Body of pancreas (tissue), 4 donors: ENCODE data around the gene LRIT3. TPM values are rescaled to one million over a fixed set of nuclear protein-coding genes. Genes with fewer than 3 reads are reported as not detected.

Source experiments
- ATAC-seq: fragments of 150-250 bp; one replicate; pipeline ENCODE4 v1.9.1; 2016
- DNase-seq, 4 donors: peaks; one replicate each; pipeline ENCODE4 v3.0.0-alpha.2; 2019
- H3K27ac ChIP-seq, 4 donors: fragments of 200-600 bp; sonication (generic); 1 replicate in 3 of 4; 2 replicates in 1 of 4; pipeline versions ENCODE4 v1.5.1 to v1.6.1; 2016 to 2019; ENCODE audit warnings: mild to moderate bottlenecking in 1 of 4, mixed read lengths in 1 of 4, moderate library complexity in 1 of 4
- H3K27me3 ChIP-seq, 2 donors: fragments of 200-600 bp; sonication (generic); one replicate each; pipeline ENCODE4 v1.6.0; 2016; ENCODE audit warnings: mild to moderate bottlenecking in 1 of 2
- H3K36me3 ChIP-seq, 2 donors: fragments of 200-600 bp; sonication (generic); replicated peaks in 1 of 2; 2 replicates each; pipeline ENCODE4 v1.5.1; 2016; ENCODE audit warnings: low read depth in 2 of 2; ENCODE audit not compliant: insufficient read depth in 1 of 2
- H3K4me1 ChIP-seq: fragments of 200-600 bp; sonication (generic); one replicate; pipeline ENCODE4 v1.6.0; 2016
- H3K4me3 ChIP-seq, 2 donors: fragments of 200-600 bp; sonication (generic); 1 replicate in 1 of 2; 2 replicates in 1 of 2; pipeline ENCODE4 v1.5.1; 2016 to 2019
- H3K9me3 ChIP-seq, 3 donors: fragments of 200-600 bp; sonication (generic); 1 replicate in 2 of 3; 2 replicates in 1 of 3; pipeline ENCODE4 v1.5.1; 2016
- CTCF ChIP-seq, 7 experiments: fragments of 450-650 bp in 4 of 7; fragments of 200-600 bp in 3 of 7; sonication (generic) in 3 of 7; IDR thresholded peaks; one replicate each; pipeline ENCODE4 v1.5.1; 2016 to 2019; ENCODE audit warnings: antibody characterized with exemption in 7 of 7
- POLR2A ChIP-seq, 3 donors: fragments of 450-650 bp; IDR thresholded peaks; one replicate each; pipeline ENCODE4 v1.6.1; 2016; ENCODE audit warnings: antibody characterized with exemption in 3 of 3, mild to moderate bottlenecking in 2 of 3
- WGBS, 2 donors: methylation state at CpG; one replicate each; pipeline ENCODE4 v1.1.5; 2017; 5-methylcytosine and 5-hydroxymethylcytosine counted together
- intact Hi-C: fragments of 100-400 bp; cut with DNase I; formaldehyde crosslinking; loops from one replicate; pipeline ENCODE4 v1.15.1; 2023
- total RNA-seq, 2 donors: library from RNA; depleted of rRNA; stranded (reverse); fragments of >200 nt; gene quantifications; one replicate each; pipeline ENCODE4 v1.1.0, GENCODE V29; 2016

Gene LRIT3
- total RNA-seq, 2 donors from 2014 or later, result 0.26 TPM; not detected in 1

- H3K4me3 ChIP-seq, result no peak overlapping the region
- peaks cover 19% of the 10 kb centered on the region for H3K4me1 ChIP-seq
- ATAC-seq (no peak), DNase-seq (no peak)
- H3K27me3 ChIP-seq, result no peaks in the 10 kb centered on the region
- H3K36me3 ChIP-seq, result peaks cover 5 to 8% of the 10 kb centered on the region in 2 donors
- no peaks in the 10 kb centered on the region for H3K9me3 ChIP-seq
- TF ChIP-seq POLR2A (IDR thresholded peaks at IDR 0.05), result no peak
- TF ChIP-seq CTCF (IDR thresholded peaks at IDR 0.05), result no peak
- 76 to 81% methylated on average over 2 of the region's 2 CpGs for WGBS, 2 donors
- intact Hi-C loops, result no loop called here
- H3K27ac ChIP-seq, result no peak overlapping the region
Observed at GRCh38 chr4:109820563-109820962, 27.3 kb upstream of the LRIT3 start.

GRCh38 chr4:109821185-109821584 lies 26.7 kb upstream of the LRIT3 start:
- Histone ChIP-seq H3K27ac (no peak overlapping the region), H3K4me3 (no peak overlapping the region), H3K9me3 (no peaks in the 10 kb centered on the region), H3K27me3 (no peaks in the 10 kb centered on the region), H3K4me1 (peaks cover 18% of the 10 kb centered on the region), H3K36me3 (peaks cover 5 to 8% of the 10 kb centered on the region in 2 donors)
- TF ChIP-seq POLR2A (IDR thresholded peaks at IDR 0.05) (no peak), CTCF (IDR thresholded peaks at IDR 0.05) (no peak)
- ATAC-seq, result no peak
- intact Hi-C loops, result no loop called here
- WGBS, 2 donors, result 65 to 75% methylated on average over 2 of the region's 2 CpGs
- no peak for DNase-seq

GRCh38 chr4:109826719-109827118 lies 21.2 kb upstream of the LRIT3 start:
- TF ChIP-seq POLR2A (IDR thresholded peaks at IDR 0.05) (no peak), CTCF (IDR thresholded peaks at IDR 0.05) (peak; percentile 33 to 64 (median 58))
- H3K4me3 ChIP-seq, result no peak overlapping the region
- no peaks in the 10 kb centered on the region for H3K4me1 ChIP-seq
- H3K36me3 ChIP-seq, result peaks cover 5 to 8% of the 10 kb centered on the region in 2 donors
- H3K9me3 ChIP-seq, result no peaks in the 10 kb centered on the region
- no peaks in the 10 kb centered on the region for H3K27me3 ChIP-seq
- H3K27ac ChIP-seq, result no peak overlapping the region
- DNase-seq, result no peak
- ATAC-seq, result peak; percentile 53
- intact Hi-C loops, result no loop called here

GRCh38 chr4:109827672-109828071 lies 20.2 kb upstream of the LRIT3 start, which contains the start of gene RRH:
Gene RRH (plus strand): TSS chr4:109827972. CDS start chr4:109828028, 56 bp downstream.
- H3K27ac ChIP-seq, result no peak within 1 kb of the TSS
- H3K9me3 ChIP-seq, result no peaks in the 10 kb centered on the region
- no peak for DNase-seq
- no peak for ATAC-seq
- WGBS, 2 donors, result 93 to 94% methylated on average over 2 of the region's 2 CpGs
- H3K27me3 ChIP-seq, result no peaks in the 10 kb centered on the region
- no peak for TF ChIP-seq POLR2A (IDR thresholded peaks at IDR 0.05)
- TF ChIP-seq CTCF (IDR thresholded peaks at IDR 0.05), result no peak
- peaks cover 4 to 8% of the 10 kb centered on the region in 2 donors for H3K36me3 ChIP-seq
- intact Hi-C loops, result no loop called here
- H3K4me1 ChIP-seq, result no peaks in the 10 kb centered on the region
- H3K4me3 ChIP-seq, result no peak within 1 kb of the TSS

GRCh38 chr4:109833756-109834155 lies 14.2 kb upstream of the LRIT3 start:
- no peaks in the 10 kb centered on the region for H3K27me3 ChIP-seq
- H3K9me3 ChIP-seq, result no peaks in the 10 kb centered on the region
- ATAC-seq (no peak), DNase-seq (no peak)
- no peak overlapping the region for H3K4me3 ChIP-seq
- no peaks in the 10 kb centered on the region for H3K4me1 ChIP-seq
- WGBS, 2 donors, result 88 to 93% methylated on average over 4 of the region's 4 CpGs
- intact Hi-C loops, result loop anchor here (10.0 kb wide), 1 partner anchor 409 kb away; no protein-coding TSS in a partner anchor
- H3K36me3 ChIP-seq, result no peaks in the 10 kb centered on the region
- TF ChIP-seq POLR2A (IDR thresholded peaks at IDR 0.05) (no peak), CTCF (IDR thresholded peaks at IDR 0.05) (no peak)
- H3K27ac ChIP-seq, result no peak overlapping the region
